Measurements from ENCODE around the gene SPPL3.

- TF ChIP-seq, protein P1, sequence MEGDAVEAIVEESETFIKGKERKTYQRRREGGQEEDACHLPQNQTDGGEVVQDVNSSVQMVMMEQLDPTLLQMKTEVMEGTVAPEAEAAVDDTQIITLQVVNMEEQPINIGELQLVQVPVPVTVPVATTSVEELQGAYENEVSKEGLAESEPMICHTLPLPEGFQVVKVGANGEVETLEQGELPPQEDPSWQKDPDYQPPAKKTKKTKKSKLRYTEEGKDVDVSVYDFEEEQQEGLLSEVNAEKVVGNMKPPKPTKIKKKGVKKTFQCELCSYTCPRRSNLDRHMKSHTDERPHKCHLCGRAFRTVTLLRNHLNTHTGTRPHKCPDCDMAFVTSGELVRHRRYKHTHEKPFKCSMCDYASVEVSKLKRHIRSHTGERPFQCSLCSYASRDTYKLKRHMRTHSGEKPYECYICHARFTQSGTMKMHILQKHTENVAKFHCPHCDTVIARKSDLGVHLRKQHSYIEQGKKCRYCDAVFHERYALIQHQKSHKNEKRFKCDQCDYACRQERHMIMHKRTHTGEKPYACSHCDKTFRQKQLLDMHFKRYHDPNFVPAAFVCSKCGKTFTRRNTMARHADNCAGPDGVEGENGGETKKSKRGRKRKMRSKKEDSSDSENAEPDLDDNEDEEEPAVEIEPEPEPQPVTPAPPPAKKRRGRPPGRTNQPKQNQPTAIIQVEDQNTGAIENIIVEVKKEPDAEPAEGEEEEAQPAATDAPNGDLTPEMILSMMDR (IDR thresholded peaks at IDR 0.05; ENCODE audit: insufficient read depth, low read length, poor library complexity, severe bottlenecking) = no peak
- TF ChIP-seq EZH2phosphoT487 (conservative IDR thresholded peaks at IDR 0.05; ENCODE audit: low read length) = no peak
Observed at GRCh38 chr12:120814203-120814902, 89.8 kb downstream of the SPPL3 start.
